ENCODE results near the gene BTBD2. TPM values are rescaled to one million over a fixed set of nuclear protein-coding genes. Genes with fewer than 3 reads are reported as not detected.
"Not testable (repeated sequence)": the region's sequence is repeated elsewhere in the genome, so short reads cannot be mapped to it uniquely, and the experiment has no call there.

The BTBD2 gene
- total and polyA plus RNA-seq, 10 of the 15 experiments (the other 5 are each of a cell fraction or from before 2014, with no cell fraction given): 0.13 to 66.2 (median 10.4) TPM

GRCh38 chr19:2035590-2035991, 20.1 kb upstream of the BTBD2 start:
- TF ChIP-seq YY1 (IDR thresholded peaks at IDR 0.05; ENCODE audit: low read depth, low read length) (peak; percentile 63; the same call in 1 of the 2 replicates), KDM1A (IDR thresholded peaks at IDR 0.05; ENCODE audit: borderline replicate concordance) (no peak)
- BruUV-seq (replicated peaks): no TSS peak
- in situ Hi-C loops (cut with MboI) (no loop called here), intact Hi-C loops (cut with micrococcal nuclease; ENCODE audit: unreplicated experiment) (no loop called here)
- no peak overlapping the region for H3K4me2 ChIP-seq (ENCODE audit: control insufficient read depth, insufficient read depth)
- no peak overlapping the region for H3K9ac ChIP-seq (ENCODE audit: control insufficient read depth, insufficient read depth, low read length)
- peaks cover 5% of the 10 kb centered on the region; the same call in 2 of the 3 replicates for H3K9me3 ChIP-seq (replicated peaks; ENCODE audit: control insufficient read depth, insufficient read depth, low read length)
- RAD21 ChIA-PET (ENCODE audit: unreplicated experiment): interaction anchor here (1.3 kb wide), 1 partner anchor 17 kb away, joined by 5 read pairs; no protein-coding TSS in a partner anchor
- CTCF ChIA-PET: interaction anchor here (0.6 to 1.7 kb wide), 4 partner anchors 8 to 39 kb away, joined by 3 to 7 read pairs (median 4); no protein-coding TSS in a partner anchor
- no peak overlapping the region for H3K27ac ChIP-seq (ENCODE audit: control insufficient read depth, insufficient read depth)
- no peak for ATAC-seq
- 96% methylated on average over 14 of the region's 14 CpGs for WGBS (ENCODE audit: insufficient coverage, insufficient replicate concordance, low lambda C conversion rate, missing lambda C conversion rate)
- H2AFZ ChIP-seq (ENCODE audit: control insufficient read depth, low read depth, low read length): no peak overlapping the region
- DNase-seq (ENCODE audit: low read depth, low spot score): no peak
- no peak for FAIRE-seq
- peaks cover 6% of the 10 kb centered on the region; the same call in 1 of the 2 replicates for H3K4me1 ChIP-seq (ENCODE audit: control insufficient read depth, insufficient read depth, low read length)
- peaks cover under 1% of the 10 kb centered on the region; the same call in 1 of the 2 replicates for H3K79me2 ChIP-seq (ENCODE audit: control insufficient read depth, insufficient read depth, low read length)
- H3K4me3 ChIP-seq: no peak overlapping the region
- SMC1A ChIA-PET (ENCODE audit: uncharacterized antibody, unreplicated experiment): no interaction called here
- H4K20me1 ChIP-seq (ENCODE audit: control insufficient read depth, insufficient read depth): no peaks in the 10 kb centered on the region
- H3K36me3 ChIP-seq (ENCODE audit: control insufficient read depth in 2 of 2, insufficient read depth in 2 of 2, low read length in 1 of 2): peaks cover 9 to 17% of the 10 kb centered on the region in 2 experiments; a peak in 3 of 4 replicates
- POLR2A ChIA-PET: interaction anchor here (0.5 to 1.0 kb wide), 4 partner anchors 39 to 140 kb away, joined by 3 to 8 read pairs (median 3); no protein-coding TSS in a partner anchor
- H3K27me3 ChIP-seq (replicated peaks in 1 of 2; ENCODE audit: control insufficient read depth in 2 of 2, insufficient read depth in 2 of 2, low read length in 1 of 2): no peaks in the 10 kb centered on the region

- SMC1A ChIA-PET (ENCODE audit: uncharacterized antibody, unreplicated experiment): no interaction called here
- H3K4me1 ChIP-seq (ENCODE audit: control insufficient read depth, insufficient read depth, low read length): peaks cover 3% of the 10 kb centered on the region; the same call in 1 of the 2 replicates
- 48% methylated on average over 23 of the region's 34 CpGs for WGBS (ENCODE audit: insufficient coverage, insufficient replicate concordance, low lambda C conversion rate, missing lambda C conversion rate)
- H3K27me3 ChIP-seq (replicated peaks in 1 of 2; ENCODE audit: control insufficient read depth in 2 of 2, insufficient read depth in 2 of 2, low read length in 1 of 2): no peaks in the 10 kb centered on the region
- intact Hi-C loops (cut with micrococcal nuclease; ENCODE audit: unreplicated experiment) (no loop called here), in situ Hi-C loops (cut with MboI) (no loop called here)
- H3K4me3 ChIP-seq: no peak overlapping the region
- no peak for FAIRE-seq
- no peak overlapping the region for H3K9ac ChIP-seq (ENCODE audit: control insufficient read depth, insufficient read depth, low read length)
- peak; percentile 82 for ATAC-seq
- no peak for DNase-seq (ENCODE audit: low read depth, low spot score)
- CTCF ChIA-PET: interaction anchor here (0.6 to 1.7 kb wide), 4 partner anchors 9 to 40 kb away, joined by 3 to 7 read pairs (median 4); no protein-coding TSS in a partner anchor
- no peak overlapping the region for H2AFZ ChIP-seq (ENCODE audit: control insufficient read depth, low read depth, low read length)
- H3K79me2 ChIP-seq (ENCODE audit: control insufficient read depth, insufficient read depth, low read length): no peaks in the 10 kb centered on the region
- H3K4me2 ChIP-seq (ENCODE audit: control insufficient read depth, insufficient read depth): no peak overlapping the region
- RAD21 ChIA-PET (ENCODE audit: unreplicated experiment): interaction anchor here (1.3 kb wide), 1 partner anchor 17 kb away, joined by 5 read pairs; no protein-coding TSS in a partner anchor
- peak; percentile 48; the same call in 1 of the 2 replicates for TF ChIP-seq ATF7 (IDR thresholded peaks at IDR 0.05; ENCODE audit: low read depth)
- TF ChIP-seq CREM (IDR thresholded peaks at IDR 0.05; ENCODE audit: low read depth): peak; percentile 32; the same call in 1 of the 2 replicates
- no peak for TF ChIP-seq WRNIP1 (IDR thresholded peaks at IDR 0.05; ENCODE audit: borderline replicate concordance, low read depth, low read length)
- peak; percentile 54; the same call in 1 of the 2 replicates for TF ChIP-seq CREB1 (IDR thresholded peaks at IDR 0.05; ENCODE audit: low read depth)
- TF ChIP-seq EGR1 (IDR thresholded peaks at IDR 0.05; ENCODE audit: borderline replicate concordance in 1 of 2, low read depth in 2 of 2, low read length in 2 of 2): 0 out of 3 replicates have a peak, but pooled peaks of 1 of the 2 experiments have one; percentile 9
- POLR2A ChIA-PET: interaction anchor here (0.6 to 1.0 kb wide), 4 partner anchors 8 to 140 kb away, joined by 3 to 7 read pairs (median 4); no protein-coding TSS in a partner anchor
- no peak overlapping the region for H3K27ac ChIP-seq (ENCODE audit: control insufficient read depth, insufficient read depth)
- BruUV-seq (replicated peaks): no TSS peak
- H4K20me1 ChIP-seq (ENCODE audit: control insufficient read depth, insufficient read depth): no peaks in the 10 kb centered on the region
- H3K9me3 ChIP-seq (replicated peaks; ENCODE audit: control insufficient read depth, insufficient read depth, low read length): peaks cover 5% of the 10 kb centered on the region; the same call in 2 of the 3 replicates
- H3K36me3 ChIP-seq (ENCODE audit: control insufficient read depth in 2 of 2, insufficient read depth in 2 of 2, low read length in 1 of 2): peaks cover 9 to 12% of the 10 kb centered on the region in 2 experiments; a peak in 3 of 4 replicates
Measured at GRCh38 chr19:2034729-2035589, 19.4 kb upstream of the BTBD2 start.

- WGBS (ENCODE audit: insufficient coverage, insufficient replicate concordance, low lambda C conversion rate, missing lambda C conversion rate): 81% methylated on average over 15 of the region's 15 CpGs
- H3K79me2 ChIP-seq (ENCODE audit: control insufficient read depth, insufficient read depth, low read length); SMC1A ChIA-PET (ENCODE audit: uncharacterized antibody, unreplicated experiment); in situ Hi-C loops (cut with MboI); H3K27me3 ChIP-seq (replicated peaks in 1 of 2; ENCODE audit: control insufficient read depth in 2 of 2, insufficient read depth in 2 of 2, low read length in 1 of 2); H3K36me3 ChIP-seq (ENCODE audit: control insufficient read depth in 2 of 2, insufficient read depth in 2 of 2, low read length in 1 of 2); H3K9me3 ChIP-seq (replicated peaks; ENCODE audit: control insufficient read depth, insufficient read depth, low read length); ATAC-seq; H2AFZ ChIP-seq (ENCODE audit: control insufficient read depth, low read depth, low read length); H3K4me2 ChIP-seq (ENCODE audit: control insufficient read depth, insufficient read depth); RAD21 ChIA-PET (ENCODE audit: unreplicated experiment); H4K20me1 ChIP-seq (ENCODE audit: control insufficient read depth, insufficient read depth); H3K4me1 ChIP-seq (ENCODE audit: control insufficient read depth, insufficient read depth, low read length); H3K9ac ChIP-seq (ENCODE audit: control insufficient read depth, insufficient read depth, low read length); intact Hi-C loops (cut with micrococcal nuclease; ENCODE audit: unreplicated experiment); FAIRE-seq; H3K4me3 ChIP-seq; BruUV-seq (replicated peaks); H3K27ac ChIP-seq (ENCODE audit: control insufficient read depth, insufficient read depth); DNase-seq (ENCODE audit: low read depth, low spot score): not testable (repeated sequence)
- ChIA-PET POLR2A (interaction anchor here (0.6 to 1.0 kb wide), 2 partner anchors 40 to 51 kb away, joined by 3 to 4 read pairs; no protein-coding TSS in a partner anchor), CTCF (interaction anchor here (1.5 kb wide), 1 partner anchor 15 kb away, joined by 4 read pairs; no protein-coding TSS in a partner anchor)
Measured at GRCh38 chr19:2034253-2034652, 18.7 kb upstream of the BTBD2 start.
